Endodermal cell (in vitro differentiated cells): ENCODE results near the gene APPL1. TPM values are rescaled to one million over a fixed set of nuclear protein-coding genes. Genes with fewer than 3 reads are reported as not detected.

Experiments
- DNase-seq: peaks from one replicate; pipeline ENCODE4 v3.0.0-alpha.2; 2017
- H3K27ac ChIP-seq: 2 replicates; pipeline ENCODE4 v1.5.1; 2013; ENCODE audit warnings: mild to moderate bottlenecking, low read depth, low read length, moderate library complexity
- H3K27me3 ChIP-seq: 2 replicates; pipeline ENCODE4 v1.6.1; 2013; ENCODE audit warnings: mild to moderate bottlenecking, low read length, moderate library complexity; ENCODE audit not compliant: insufficient read depth, control insufficient read depth, poor library complexity, severe bottlenecking
- H3K36me3 ChIP-seq: 2 replicates; pipeline ENCODE4 v1.7.0; 2013; ENCODE audit warnings: mild to moderate bottlenecking, low read length, moderate library complexity; ENCODE audit not compliant: control insufficient read depth, insufficient read depth
- H3K4me1 ChIP-seq: one replicate; pipeline ENCODE4 v1.7.0; 2013; ENCODE audit warnings: low read length; ENCODE audit not compliant: control insufficient read depth, insufficient read depth
- H3K4me3 ChIP-seq: 2 replicates; pipeline ENCODE4 v1.5.1; 2013; ENCODE audit warnings: mild to moderate bottlenecking, low read length, moderate library complexity
- H3K9ac ChIP-seq: 2 replicates; pipeline ENCODE4 v1.6.1; 2013; ENCODE audit warnings: mild to moderate bottlenecking, low read length, moderate library complexity; ENCODE audit not compliant: poor library complexity, severe bottlenecking; ENCODE audit errors: extremely low read depth
- H3K9me3 ChIP-seq: 2 replicates; pipeline ENCODE4 v1.6.1; 2013; ENCODE audit warnings: mild to moderate bottlenecking, low read length, moderate library complexity; ENCODE audit not compliant: control insufficient read depth
- H3K27ac Mint-ChIP-seq: 2 replicates; pipeline ENCODE4 v1.8.0; 2020; ENCODE audit warnings: mixed read lengths
- H3K27me3 Mint-ChIP-seq: 2 replicates; pipeline ENCODE4 v1.8.0; 2021; ENCODE audit warnings: mild to moderate bottlenecking, mixed read lengths; ENCODE audit not compliant: insufficient read depth
- H3K36me3 Mint-ChIP-seq: 2 replicates; pipeline ENCODE4 v1.8.0; 2020; ENCODE audit warnings: low read depth, mixed read lengths
- H3K4me1 Mint-ChIP-seq: 2 replicates; pipeline ENCODE4 v1.8.0; 2020; ENCODE audit warnings: mixed read lengths
- H3K4me3 Mint-ChIP-seq: 2 replicates; pipeline ENCODE4 v1.8.0; 2020; ENCODE audit warnings: mild to moderate bottlenecking, moderate library complexity, mixed read lengths
- H3K9me3 Mint-ChIP-seq: 2 replicates; pipeline ENCODE4 v1.8.0; 2020; ENCODE audit warnings: mild to moderate bottlenecking, mixed read lengths
- CTCF ChIP-seq: fragments of 200-600 bp; sonication (generic); conservative IDR thresholded peaks from 2 replicates; pipeline ENCODE4 v1.5.0; 2021; ENCODE audit warnings: antibody characterized with exemption, mild to moderate bottlenecking
- WGBS, 2 experiments: methylation state at CpG; one replicate each; pipeline versions ENCODE4 v1.1.5 to v1.1.7; 2013; ENCODE audit warnings: missing lambda C conversion rate in 2 of 2, mixed read lengths in 1 of 2; ENCODE audit not compliant: insufficient coverage in 1 of 2, insufficient read length in 1 of 2; 5-methylcytosine and 5-hydroxymethylcytosine counted together
- total RNA-seq, 2 donors: library from RNA; stranded (reverse); fragmentation: NEBNext Ultra II Directional in 1 of 2; extraction: Animal tissue kit (Norgen Biotek cat#: 25700) in 1 of 2; gene quantifications; 2 replicates in 1 of 2; 3 replicates in 1 of 2; pipeline ENCODE4 v1.2.1, GENCODE V29; 2021

Gene APPL1
- total RNA-seq, 2 donors from 2014 or later = 46.9 to 61.1 TPM

- Mint-ChIP-seq H3K9me3 (no peaks in the 10 kb centered on the region), H3K4me1 (peaks cover 17% of the 10 kb centered on the region), H3K36me3 (peaks cover 11% of the 10 kb centered on the region), H3K4me3 (no peak overlapping the region), H3K27me3 (no peaks in the 10 kb centered on the region), H3K27ac (no peak overlapping the region)
- no peaks in the 10 kb centered on the region for H3K27me3 ChIP-seq
- peak overlapping the region; percentile 27 for H3K4me3 ChIP-seq
- DNase-seq = no peak
- no peak overlapping the region for H3K9ac ChIP-seq
- 89 to 94% methylated on average over 2 of the region's 2 CpGs for WGBS, 2 experiments
- H3K27ac ChIP-seq = no peak overlapping the region
- H3K36me3 ChIP-seq = peaks cover 6% of the 10 kb centered on the region
- peaks cover 3% of the 10 kb centered on the region for H3K4me1 ChIP-seq
- no peak for TF ChIP-seq CTCF
- no peaks in the 10 kb centered on the region for H3K9me3 ChIP-seq
These were observed 2.5 kb downstream of the APPL1 start for GRCh38 chr3:57230006-57230405.

GRCh38 chr3:57233799-57234198, 6.3 kb downstream of the APPL1 start:
- DNase-seq = no peak
- no peaks in the 10 kb centered on the region for H3K27me3 Mint-ChIP-seq
- Histone ChIP-seq H3K9ac (no peak overlapping the region), H3K27ac (no peak overlapping the region), H3K4me3 (no peak overlapping the region), H3K27me3 (no peaks in the 10 kb centered on the region), H3K4me1 (no peaks in the 10 kb centered on the region), H3K36me3 (peaks cover 30% of the 10 kb centered on the region), H3K9me3 (no peaks in the 10 kb centered on the region)
- H3K36me3 Mint-ChIP-seq = peaks cover 25% of the 10 kb centered on the region
- H3K9me3 Mint-ChIP-seq = no peaks in the 10 kb centered on the region
- no peak overlapping the region for H3K4me3 Mint-ChIP-seq
- H3K27ac Mint-ChIP-seq = no peak overlapping the region
- 89% methylated on average over 1 of the region's 2 CpGs; no CpG with 5 or more reads in 1 of the 2 experiments for WGBS, 2 experiments
- H3K4me1 Mint-ChIP-seq = peaks cover 6% of the 10 kb centered on the region
- TF ChIP-seq CTCF = no peak

- Mint-ChIP-seq H3K4me1 (no peaks in the 10 kb centered on the region), H3K9me3 (no peaks in the 10 kb centered on the region), H3K36me3 (peaks cover 33% of the 10 kb centered on the region), H3K4me3 (no peak overlapping the region), H3K27me3 (no peaks in the 10 kb centered on the region), H3K27ac (no peak overlapping the region)
- H3K36me3 ChIP-seq = peaks cover 41% of the 10 kb centered on the region
- 94% methylated on average over 6 to 12 of the region's 13 CpGs for WGBS, 2 experiments
- no peaks in the 10 kb centered on the region for H3K27me3 ChIP-seq
- no peak overlapping the region for H3K9ac ChIP-seq
- H3K27ac ChIP-seq = no peak overlapping the region
- no peaks in the 10 kb centered on the region for H3K4me1 ChIP-seq
- DNase-seq = no peak
- TF ChIP-seq CTCF = no peak
- no peaks in the 10 kb centered on the region for H3K9me3 ChIP-seq
- no peak overlapping the region for H3K4me3 ChIP-seq
These were observed 7.4 kb downstream of the APPL1 start for GRCh38 chr3:57234613-57235575.
